Right forelimb (tissue), 1 donor: ENCODE measurements around the gene TRAPPC10.
"Not testable (repeated sequence)": the region's sequence is repeated elsewhere in the genome, so short reads cannot be mapped to it uniquely, and the experiment has no call there.

Experiments
- DNase-seq: peaks from one replicate; pipeline ENCODE4 v3.0.0-alpha.2; 2018

Gene TRAPPC10

DNA sequence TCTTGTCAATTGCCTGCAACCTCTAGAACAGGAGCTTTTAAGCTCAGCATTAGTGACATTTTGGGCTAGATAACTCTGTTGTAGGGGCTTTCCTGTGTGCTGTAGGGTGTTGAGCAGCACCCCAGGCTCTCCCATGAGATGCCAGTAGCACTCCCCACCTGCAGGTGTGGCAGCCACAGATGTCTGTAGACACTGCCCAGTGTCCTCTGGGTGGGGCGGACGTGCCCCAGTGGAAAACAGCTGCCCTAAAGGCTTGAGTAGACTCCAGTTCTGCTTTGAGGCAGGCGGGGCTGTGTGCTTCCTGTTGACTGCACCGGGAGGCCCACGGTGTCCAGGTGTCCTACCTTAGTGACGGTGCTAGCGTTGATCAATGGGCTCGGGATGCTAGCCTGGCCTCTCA lies 78.2 kb downstream of the TRAPPC10 start:
- DNase-seq: no peak

DNA sequence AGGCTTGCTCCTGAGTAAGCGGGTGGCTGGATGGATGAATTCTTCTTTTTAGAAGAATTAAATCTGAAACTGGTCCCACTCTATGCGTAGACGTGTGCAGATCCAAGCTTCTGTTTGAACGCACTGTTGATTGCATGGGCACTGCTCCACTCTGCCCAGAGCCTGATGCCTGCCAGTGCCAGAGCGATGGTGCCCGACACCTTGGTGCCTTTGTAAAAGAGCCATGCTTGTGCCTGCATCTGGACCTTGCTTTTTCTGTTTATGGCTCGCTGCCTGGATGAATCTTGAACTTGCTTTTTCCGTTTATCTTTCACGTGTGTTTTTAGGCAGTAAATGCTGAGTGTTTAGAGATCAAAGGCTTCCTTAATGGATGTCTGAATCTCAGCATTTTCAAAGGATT lies 80.1 kb downstream of the TRAPPC10 start:
- DNase-seq: no peak

DNA sequence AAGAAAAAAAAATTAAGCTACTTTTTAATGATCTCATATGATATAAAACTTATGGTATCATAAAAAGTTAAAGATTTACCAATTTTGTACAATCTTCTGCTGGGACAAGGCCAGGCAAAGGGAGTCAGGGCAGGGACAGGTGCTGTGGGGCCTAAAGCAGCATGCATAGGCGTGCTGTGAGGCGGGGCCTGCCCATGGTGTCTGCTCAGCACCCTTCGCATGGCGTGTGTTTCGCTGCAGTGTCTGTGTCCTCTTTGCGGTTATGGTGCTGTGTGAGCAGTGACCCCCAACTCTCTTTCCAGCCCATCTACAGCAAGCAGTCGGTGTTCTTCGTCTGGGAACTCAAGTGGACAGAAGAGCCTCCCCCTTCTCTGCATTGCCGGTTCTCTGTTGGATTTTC lies 81.7 kb downstream of the TRAPPC10 start:
- no peak for DNase-seq

DNA sequence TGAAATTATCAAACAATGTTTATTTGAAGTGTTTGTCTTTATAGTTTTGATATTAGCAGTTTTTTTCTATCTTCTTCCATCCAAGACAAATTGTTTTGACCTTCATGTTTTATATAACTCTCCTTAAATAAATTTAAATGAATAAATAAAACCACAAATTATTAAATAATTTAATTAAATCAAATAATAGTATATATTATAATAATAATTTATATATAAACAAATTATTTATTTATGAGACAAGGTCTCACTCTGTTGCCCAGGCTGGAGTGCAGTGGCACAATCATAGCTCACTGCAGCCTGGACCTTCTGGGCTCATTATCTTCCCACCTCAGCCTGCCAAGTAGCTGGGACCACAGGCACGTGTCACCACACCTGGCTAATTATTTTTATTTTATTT lies 82.7 kb downstream of the TRAPPC10 start:
- no peak for DNase-seq

DNA sequence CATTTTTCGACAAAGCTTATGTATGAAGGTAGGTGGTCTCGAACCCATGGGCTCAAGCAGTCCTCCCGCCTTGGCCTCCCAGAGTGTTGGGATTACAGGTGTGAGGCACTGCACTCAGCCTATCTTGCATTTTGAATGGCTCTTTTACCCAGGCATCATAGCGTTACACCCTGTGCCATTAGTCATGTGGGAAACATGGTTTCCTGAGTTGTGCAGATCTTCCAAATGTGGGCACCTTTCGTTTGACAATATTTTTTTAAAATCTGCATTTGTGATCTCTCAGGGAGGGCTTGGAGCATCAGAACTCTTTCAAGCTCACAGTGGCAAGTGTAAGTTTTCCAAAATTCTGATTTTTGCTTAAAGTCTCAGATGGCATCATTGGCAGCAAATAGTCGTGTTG lies 86.4 kb downstream of the TRAPPC10 start:
- not testable (repeated sequence) for DNase-seq

DNA sequence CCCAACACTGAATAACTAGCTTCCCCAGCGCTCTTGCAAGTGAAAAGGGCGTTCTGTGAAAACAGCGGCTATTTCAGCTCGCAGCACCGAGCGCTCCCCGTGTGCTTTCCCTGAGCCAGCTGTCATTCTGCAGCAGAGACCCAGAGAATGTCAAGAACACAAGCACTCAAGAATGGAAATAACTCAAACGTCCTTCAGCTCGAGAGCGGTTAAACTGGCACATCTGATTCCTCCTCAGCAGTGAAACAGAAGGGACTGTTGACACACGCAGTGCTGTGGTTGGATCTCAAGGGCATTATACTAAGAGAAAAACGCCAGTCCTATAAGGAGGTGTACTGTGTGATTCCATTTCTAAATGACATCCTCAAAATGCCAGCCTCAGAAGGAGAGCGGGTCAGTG lies 86.9 kb downstream of the TRAPPC10 start:
- not testable (repeated sequence) for DNase-seq

DNA sequence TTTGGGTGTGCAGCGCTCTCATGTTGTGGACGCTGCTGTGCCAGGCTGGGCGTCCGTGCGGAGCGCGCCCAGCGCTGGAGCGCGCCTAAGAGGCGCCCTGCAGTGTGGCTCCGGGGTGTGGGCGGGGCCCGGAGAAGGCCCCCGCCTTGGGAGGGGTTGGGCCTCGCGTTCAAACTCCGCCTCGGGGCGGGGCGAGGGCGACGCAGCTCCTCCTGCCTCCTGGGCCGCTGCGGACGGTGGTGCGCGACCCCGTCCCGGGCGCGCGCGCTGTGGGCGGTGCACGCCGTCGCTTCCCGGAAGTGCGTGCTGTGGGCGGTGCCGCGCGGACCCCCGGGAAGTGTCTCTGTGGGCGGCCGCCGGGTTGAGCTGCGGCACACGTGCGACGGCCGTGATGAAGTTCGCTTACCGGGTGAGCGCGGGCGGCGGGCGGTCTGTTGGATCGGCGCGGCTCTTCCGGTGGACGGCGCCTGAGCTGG lies 95.0 kb downstream of the TRAPPC10 start, which contains the start of gene PWP2:
TSS of gene PWP2 (plus strand) at position 374 of the 476 bp plus-strand sequence. CDS start at position 392, 18 bp downstream.
- DNase-seq: not testable (repeated sequence)

DNA sequence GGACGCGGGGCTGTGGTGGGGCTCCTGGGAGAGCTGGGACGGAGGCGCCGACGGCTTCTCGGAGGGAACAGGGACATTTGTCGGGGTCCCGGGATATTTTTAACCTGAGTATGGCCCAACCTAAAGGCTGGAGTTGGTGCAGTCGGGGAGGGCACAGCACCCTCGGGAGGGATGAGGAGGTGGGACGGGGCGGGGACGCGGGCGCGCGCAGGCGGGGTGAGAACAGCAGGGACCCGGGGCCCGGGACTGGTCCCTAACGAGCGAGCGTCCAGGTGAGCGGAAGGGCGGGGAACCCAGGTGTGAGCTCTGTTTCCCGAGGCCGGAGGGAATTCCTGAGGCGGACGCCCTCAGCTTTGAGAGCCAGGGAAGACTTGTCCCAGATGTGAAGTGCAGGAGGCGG lies 95.5 kb downstream of the TRAPPC10 start:
- DNase-seq: not testable (repeated sequence)

DNA sequence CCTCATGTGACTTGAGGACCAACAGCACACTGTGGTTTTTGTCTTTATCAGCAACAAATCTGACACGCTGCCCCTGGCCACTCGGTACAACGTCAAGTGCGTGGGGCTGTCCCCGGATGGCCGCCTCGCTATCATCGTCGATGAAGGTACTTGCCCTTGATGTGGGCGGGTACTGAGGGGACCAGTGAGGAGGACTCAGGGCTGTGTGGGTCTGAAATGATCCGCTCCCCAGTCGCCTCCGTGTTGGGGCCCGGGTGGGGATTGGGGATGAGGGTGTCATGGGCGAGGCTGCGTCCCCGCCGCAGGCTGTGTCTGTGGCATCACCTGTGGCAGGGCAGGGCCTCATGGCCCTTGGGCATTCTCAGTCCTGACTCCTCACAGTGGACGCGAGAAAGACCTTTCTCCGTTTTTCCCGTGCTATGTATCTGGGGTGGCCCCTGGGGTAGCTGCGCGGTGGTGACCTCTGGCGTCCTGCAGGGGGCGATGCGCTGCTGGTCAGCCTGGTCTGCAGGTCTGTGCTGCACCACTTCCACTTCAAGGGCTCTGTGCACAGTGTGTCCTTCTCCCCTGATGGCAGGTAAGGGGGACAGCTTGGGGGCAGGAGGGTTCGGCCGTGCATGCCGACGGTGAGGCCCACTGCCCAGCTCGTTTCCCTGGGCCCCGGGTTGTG lies 101.7 kb downstream of the TRAPPC10 start:
- not testable (repeated sequence) for DNase-seq

DNA sequence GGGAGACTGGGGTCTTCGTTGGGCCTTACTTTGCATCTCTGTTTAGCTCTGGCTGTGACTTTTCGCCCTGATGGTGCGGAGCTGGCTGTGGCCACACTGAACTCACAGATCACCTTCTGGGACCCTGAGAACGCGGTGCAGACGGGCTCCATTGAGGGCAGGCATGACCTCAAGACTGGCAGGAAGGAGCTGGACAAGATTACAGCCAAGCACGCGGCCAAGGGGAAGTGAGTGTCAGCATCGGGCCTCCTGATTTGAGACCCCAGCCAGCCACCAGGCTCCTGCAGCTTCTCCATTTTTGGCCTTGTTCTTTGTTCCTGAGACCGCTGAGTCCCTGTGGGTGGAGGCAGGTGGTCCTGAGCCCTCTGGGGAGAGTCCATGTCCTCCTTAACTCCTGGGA lies 110.0 kb downstream of the TRAPPC10 start:
- not testable (repeated sequence) for DNase-seq

DNA sequence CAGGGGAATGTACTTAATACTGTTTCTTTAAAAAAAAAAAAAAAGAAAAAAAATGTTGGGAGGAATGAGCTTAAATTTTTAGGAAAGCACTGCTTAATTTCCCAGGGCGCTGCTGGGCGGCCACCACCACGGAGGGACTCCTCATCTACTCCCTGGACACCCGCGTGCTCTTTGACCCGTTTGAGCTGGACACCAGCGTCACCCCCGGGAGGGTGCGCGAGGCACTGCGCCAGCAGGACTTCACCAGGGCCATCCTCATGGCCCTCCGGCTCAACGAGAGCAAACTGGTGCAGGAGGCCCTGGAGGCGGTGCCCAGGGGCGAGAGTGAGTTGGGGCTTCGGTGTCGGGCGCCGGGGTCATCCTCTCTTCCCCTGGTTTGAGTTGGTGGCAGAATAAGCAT lies 115.7 kb downstream of the TRAPPC10 start:
- DNase-seq: not testable (repeated sequence)

DNA sequence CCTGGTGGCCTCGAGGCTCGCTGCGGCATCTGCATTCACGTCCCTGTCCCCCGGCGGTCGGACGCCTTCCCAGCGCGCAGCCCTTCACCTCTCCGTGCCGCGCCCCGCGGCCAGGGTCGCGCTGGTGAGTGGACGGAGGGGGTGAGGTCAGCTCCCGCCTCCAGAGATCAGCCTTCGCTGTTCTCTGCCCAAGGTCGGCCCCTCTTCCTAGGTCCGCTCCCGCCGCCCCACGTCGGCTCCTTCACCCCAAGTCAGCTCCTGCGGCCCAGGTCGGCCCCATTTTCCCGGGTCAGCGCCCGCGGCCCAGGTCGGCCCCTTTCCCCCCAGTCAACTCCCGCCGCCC lies 121.6 kb downstream of the TRAPPC10 start:
- not testable (repeated sequence) for DNase-seq

DNA sequence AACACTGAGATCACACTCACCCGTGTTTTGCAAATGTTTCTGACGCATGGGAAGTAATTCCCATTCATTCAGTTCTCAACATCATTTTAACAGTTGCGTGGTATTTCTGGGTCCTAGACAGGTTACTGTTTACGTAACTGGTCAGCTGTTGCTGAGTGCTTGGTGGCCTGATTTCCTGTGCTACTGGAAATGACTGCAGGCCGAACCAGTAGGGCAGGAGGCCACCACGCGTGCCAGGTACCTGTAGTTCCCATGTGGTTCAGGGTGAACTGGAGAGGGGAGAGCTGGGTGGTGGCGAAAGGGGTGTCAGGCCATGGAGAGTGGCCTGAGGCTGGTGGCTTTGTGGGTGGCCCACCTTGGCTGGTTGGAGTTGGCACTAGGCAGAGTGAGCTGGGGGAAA lies 122.6 kb downstream of the TRAPPC10 start:
- not testable (repeated sequence) for DNase-seq

DNA sequence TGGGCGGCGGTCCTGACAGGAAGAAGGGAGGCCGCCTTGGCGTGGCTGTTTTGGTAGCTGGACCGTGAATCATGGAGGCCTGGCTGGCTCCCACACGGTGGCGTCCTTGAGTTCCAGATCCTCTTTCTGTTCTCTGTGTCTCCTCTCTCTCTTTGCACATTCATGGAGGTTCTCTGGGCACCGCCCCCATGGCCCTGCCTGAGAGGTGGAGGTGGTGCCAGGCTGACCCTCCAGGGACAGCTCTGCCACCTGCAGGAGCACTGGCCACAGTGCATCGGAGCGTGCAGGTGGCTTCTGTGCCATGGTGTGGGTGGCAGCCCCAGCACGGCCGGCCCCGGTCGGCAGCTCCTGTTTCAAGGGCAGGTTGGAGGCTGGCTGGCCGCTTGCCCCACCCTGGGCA lies 125.9 kb downstream of the TRAPPC10 start:
- not testable (repeated sequence) for DNase-seq

DNA sequence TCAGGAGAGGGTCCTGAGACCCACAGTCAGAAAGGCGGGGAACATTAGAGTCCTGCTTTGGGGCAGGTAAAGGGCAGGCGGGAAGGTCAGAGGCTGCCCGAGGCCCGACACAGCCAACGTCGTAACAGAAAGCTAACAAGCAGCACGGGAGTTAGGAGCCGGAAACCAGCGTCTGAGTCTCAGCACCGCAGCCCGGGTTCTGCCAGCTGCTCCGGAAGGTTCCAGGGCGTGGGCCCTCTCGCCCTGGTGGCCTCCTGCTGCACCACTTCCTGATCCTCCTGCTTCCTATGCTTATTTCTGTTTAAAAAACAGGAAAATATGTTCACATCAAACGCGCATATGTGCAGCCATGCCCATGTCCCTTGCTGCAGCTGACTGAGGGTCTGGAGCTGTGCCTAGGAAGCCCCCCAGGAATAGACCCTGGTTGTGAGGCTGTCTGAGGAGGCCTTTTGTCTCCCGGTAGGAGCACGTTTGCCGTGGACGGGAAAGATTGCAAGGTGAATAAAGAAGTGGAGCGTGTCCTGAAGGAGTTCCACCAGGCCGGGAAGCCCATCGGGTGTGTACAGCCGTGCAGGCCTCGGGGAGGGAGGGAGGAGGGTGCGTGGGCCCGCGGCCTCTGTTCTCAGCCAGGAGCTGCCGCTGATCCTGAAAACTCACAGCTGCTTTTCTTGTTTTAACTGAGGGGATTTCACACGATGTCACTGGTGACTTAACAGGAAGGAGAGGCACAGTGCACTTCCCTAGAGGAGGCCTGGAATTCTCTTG lies 127.9 kb downstream of the TRAPPC10 start:
- DNase-seq: not testable (repeated sequence)

DNA sequence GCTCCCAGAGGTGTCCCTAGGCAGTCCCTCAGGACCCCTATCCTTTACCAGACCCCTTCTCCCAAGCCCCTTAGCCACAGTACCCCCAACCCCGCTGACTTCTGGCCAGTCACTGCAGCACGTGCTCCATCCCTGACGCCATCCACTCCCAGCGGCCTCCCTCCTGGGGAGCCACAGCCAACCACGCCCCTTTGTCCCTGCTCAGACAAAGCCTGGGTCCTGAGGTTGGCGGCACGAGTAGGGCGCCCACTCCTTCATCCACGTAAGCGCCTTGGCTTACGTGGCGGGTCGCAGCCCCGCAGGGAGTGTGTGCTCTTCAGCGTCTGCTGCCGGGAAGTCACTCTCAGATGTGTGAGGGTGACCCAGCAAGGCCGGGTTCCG lies 128.4 kb downstream of the TRAPPC10 start:
- DNase-seq: not testable (repeated sequence)

DNA sequence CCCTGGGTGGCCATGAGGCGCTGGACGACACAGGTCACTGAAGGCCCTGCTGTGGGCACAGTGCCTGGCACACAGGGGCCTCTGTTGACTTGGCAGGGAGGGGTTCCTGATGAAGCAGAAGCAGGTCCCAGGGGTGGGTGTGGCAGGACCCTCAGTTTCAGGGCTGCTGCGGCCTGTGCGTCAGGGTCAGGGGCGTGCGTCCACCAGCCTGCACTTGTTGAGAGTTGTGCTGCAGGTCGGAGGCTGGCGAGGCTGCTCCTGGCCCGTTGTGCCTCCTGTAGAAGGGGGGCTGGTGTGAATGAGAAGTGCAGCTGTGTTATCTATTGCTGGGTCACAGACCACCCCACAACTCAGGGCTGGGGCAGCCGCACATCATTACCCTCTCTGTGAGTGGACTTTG lies 130.4 kb downstream of the TRAPPC10 start:
- not testable (repeated sequence) for DNase-seq

DNA sequence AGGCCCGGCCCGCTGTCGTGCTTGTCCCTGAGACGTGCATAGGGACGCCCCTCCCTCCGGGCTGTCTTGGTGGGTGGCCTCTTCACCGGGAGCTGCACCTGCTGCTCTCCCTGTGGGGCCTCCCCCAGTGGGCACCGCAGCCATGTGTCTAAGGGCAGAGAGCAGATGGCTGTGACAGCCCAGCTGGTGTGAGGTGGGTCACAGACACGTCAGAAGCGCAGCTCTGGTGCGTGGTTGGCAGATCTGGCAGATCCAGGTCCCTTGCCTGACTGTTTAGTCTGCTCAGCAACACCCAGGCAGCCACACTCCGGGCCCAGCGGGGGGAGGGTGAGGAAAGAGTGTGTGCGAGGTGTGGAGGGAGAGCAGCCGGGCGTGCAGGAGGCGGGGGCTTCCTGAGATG lies 131.3 kb downstream of the TRAPPC10 start:
- not testable (repeated sequence) for DNase-seq

DNA sequence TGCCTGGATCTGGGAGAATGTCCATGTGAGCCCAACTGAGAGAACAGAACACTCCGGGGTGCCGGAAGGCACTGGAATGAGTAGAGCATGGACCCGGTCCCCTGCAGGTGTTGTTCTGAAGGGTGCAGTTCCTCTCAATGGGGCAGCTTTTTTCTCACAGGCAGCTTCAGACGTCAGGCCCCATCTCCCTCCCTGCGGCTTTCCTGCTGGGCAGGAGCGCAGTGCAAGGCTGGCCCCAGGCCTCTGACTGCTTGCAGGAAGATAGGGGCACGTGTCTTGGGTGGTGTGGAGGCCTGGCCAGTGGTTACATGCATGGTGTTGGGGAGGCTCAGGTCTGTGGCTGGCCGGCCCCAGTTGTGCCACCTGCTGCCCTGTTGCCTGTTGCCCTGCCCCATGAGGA lies 131.9 kb downstream of the TRAPPC10 start:
- not testable (repeated sequence) for DNase-seq

DNA sequence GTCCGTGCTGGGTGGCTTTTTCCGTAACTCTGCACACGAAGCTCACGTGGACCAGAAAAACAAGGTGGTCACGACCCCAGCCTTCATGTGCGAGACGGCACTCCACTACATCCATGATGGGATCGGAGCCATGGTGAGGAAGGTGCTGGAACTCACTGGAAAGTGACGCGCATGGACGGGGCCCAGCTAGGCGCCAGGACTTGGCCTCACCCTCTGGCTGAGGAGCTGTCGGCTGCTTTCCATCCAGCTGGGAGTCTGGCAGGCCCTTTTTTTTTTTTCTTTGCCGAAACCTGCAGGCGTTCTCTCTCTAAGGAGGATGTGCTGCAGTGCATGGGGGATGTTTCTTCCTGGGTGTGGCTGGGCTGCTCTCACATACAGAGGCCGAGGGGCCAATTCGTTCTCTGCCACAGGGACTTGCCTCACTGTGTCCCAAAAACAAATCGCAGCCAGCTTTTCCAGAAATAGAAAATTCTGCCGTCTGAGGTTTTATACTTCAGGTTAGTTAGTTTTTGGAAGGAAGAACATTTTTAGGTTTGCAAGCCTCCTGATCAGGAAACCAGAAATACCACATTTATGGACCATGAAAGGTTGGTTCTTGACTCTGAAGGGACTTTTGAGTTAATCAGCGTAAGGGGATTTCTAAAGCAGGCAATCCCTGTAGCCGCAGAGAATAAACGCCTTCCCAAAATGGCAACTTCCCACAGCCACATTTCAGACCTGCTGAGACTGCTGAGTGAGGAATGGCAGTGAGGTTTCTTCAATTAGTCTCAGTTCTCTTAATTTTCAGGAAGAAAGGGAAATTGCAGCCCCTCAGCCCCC lies 132.9 kb downstream of the TRAPPC10 start:
- not testable (repeated sequence) for DNase-seq

DNA sequence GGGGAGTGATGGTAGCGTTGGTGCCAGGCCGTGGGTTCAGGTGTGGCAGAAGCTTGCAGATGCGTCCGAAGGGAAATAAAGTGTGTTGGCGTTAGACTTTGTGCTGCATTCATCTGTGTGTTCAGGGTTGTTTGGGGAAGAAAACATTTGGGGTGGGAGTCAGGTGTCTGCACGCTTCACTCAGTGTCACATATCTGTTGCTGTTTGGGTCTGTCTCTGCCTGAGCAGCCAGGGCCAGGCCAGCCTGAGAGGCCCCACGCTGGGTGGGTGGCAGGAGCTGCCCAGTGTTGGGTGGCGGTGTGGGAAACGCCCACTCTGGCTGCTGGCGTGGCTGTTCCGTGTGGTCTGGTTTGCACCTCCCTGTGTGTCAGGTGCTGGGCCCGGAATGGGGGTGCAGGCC lies 133.5 kb downstream of the TRAPPC10 start:
- not testable (repeated sequence) for DNase-seq

DNA sequence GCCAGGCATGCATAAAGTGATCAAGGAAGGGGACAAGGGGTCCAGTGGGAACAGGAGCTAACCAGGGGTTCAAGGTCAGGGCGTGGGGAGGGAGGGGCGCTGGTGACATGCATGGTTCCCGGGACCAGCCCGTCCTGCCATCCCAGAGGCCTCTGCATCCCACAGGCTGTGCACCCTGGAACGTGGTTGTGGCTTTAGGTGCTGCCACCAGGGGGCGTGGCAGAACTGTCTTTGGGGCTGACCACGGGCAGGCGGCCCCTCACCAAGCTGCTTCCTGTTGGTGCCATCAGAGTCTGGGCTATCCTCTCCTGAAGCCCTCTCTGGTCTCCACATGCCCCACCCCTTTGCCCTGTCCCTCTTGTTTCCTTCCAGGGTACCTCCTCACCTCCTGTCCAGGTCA lies 135.0 kb downstream of the TRAPPC10 start:
- not testable (repeated sequence) for DNase-seq

DNA sequence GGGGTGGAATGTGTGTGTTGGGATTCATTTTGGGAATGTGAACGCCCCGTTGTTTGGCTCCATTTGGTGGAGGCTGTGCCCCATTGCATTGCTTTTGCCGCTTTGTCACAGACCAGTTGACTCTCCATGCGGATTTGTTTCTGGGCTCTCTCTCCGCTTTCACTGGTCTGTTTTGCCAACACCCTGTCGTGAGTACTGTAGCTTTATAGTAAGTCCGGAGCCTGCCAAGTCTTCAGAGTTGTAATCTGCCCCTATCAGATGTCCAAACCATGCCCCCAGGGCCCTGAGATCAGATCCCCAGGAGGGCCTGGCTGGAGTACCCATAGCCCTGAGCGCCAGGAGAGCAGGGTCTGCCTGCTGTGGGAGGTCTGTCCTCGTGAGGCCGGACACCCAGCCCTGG lies 138.1 kb downstream of the TRAPPC10 start:
- DNase-seq: not testable (repeated sequence)
